HepG2 (cell line): ENCODE results near the gene SHISA9. TPM values are rescaled to one million over a fixed set of nuclear protein-coding genes. Genes with fewer than 3 reads are reported as not detected.

ENCODE experiments used
- ATAC-seq: fragments of 200-7000 bp; cut with Tn5 transposase; 3 replicates; pipeline ENCODE4 v1.9.1; 2020; ENCODE audit warnings: mild to moderate bottlenecking, moderate library complexity
- BruUV-seq: library from RNA; stranded (reverse); fragments of 400-500 nt; replicated peaks from 2 replicates; lab custom pipeline; 2021; lab: Mats Ljungman, UMichigan
- CTCF ChIA-PET: fragments of 300-600 bp; formaldehyde crosslinking; extraction: SDS; loops from one replicate; lab custom pipeline; 2021; ENCODE audit warnings: low total read pairs, inconsistent platforms, low intra/inter-chr PET ratio; lab: Yijun Ruan, JAX
- POLR2A ChIA-PET: fragments of 350-600 bp; sonication (Branson Sonifier 250); formaldehyde crosslinking; loops from one replicate; lab custom pipeline; 2020; ENCODE audit warnings: antibody characterized with exemption, inconsistent platforms; lab: Yijun Ruan, JAX
- DNase-seq: peaks from one replicate; pipeline ENCODE4 v3.0.0-alpha.2; 2015; ENCODE audit warnings: low spot score
- FAIRE-seq: peaks from 3 replicates; lab custom pipeline; 2011; peaks lifted over from hg19 to GRCh38; lab: Jason Lieb, UNC
- H2AFZ ChIP-seq: one replicate; pipeline ENCODE4 v1.6.1; 2011; ENCODE audit warnings: low read length, inconsistent platforms
- H3K27ac ChIP-seq: fragments of 300-600 bp; 3 replicates; pipeline ENCODE4 v1.8.0; 2011; ENCODE audit warnings: mixed run types, mild to moderate bottlenecking, mixed read lengths, low read length, inconsistent platforms; ENCODE audit not compliant: insufficient read depth; ENCODE audit errors: extremely low read length
- H3K27me3 ChIP-seq, 2 experiments: fragments of 200-600 bp in 1 of 2; 2 replicates in 1 of 2; 3 replicates in 1 of 2; pipeline versions ENCODE4 v1.6.0 to v1.8.0; 2011; ENCODE audit warnings: low read length in 2 of 2, mild to moderate bottlenecking in 2 of 2, moderate library complexity in 2 of 2, inconsistent platforms in 1 of 2; ENCODE audit not compliant: insufficient read depth in 2 of 2, control insufficient read depth in 1 of 2
- H3K36me3 ChIP-seq, 2 experiments: fragments of 200-600 bp in 1 of 2; replicated peaks in 1 of 2; 2 replicates in 1 of 2; 3 replicates in 1 of 2; pipeline versions ENCODE4 v1.5.1 to v1.8.0; 2011; ENCODE audit warnings: low read length in 2 of 2, inconsistent platforms in 1 of 2; ENCODE audit not compliant: insufficient read depth in 2 of 2, control insufficient read depth in 1 of 2
- H3K4me1 ChIP-seq: 2 replicates; pipeline ENCODE4 v1.5.1; 2012; ENCODE audit warnings: low read length, inconsistent platforms; ENCODE audit not compliant: insufficient read depth
- H3K4me2 ChIP-seq: 2 replicates; pipeline ENCODE4 v1.6.0; 2011; ENCODE audit warnings: low read depth, low read length, inconsistent platforms
- H3K4me3 ChIP-seq, 3 experiments: fragments of 200-600 bp in 1 of 3; sonication (generic), shearing (Covaris generic) in 1 of 3; replicated peaks in 1 of 3; 2 replicates each; pipeline ENCODE4 v1.5.1; 2011 to 2016; ENCODE audit warnings: low read length in 3 of 3, inconsistent platforms in 2 of 3, low read depth in 2 of 3, mild to moderate bottlenecking in 2 of 3, control low read depth in 1 of 3, mixed read lengths in 1 of 3; ENCODE audit not compliant: insufficient read depth in 1 of 3
- H3K79me2 ChIP-seq: one replicate; pipeline ENCODE4 v1.6.1; 2011; ENCODE audit warnings: low read length, inconsistent platforms; ENCODE audit not compliant: insufficient read depth
- H3K9ac ChIP-seq: 2 replicates; pipeline ENCODE4 v1.6.0; 2011; ENCODE audit warnings: mild to moderate bottlenecking, low read depth, low read length, inconsistent platforms; ENCODE audit not compliant: insufficient read depth
- H3K9me3 ChIP-seq: 2 replicates; pipeline ENCODE4 v1.5.1; 2012; ENCODE audit warnings: mild to moderate bottlenecking, low read length
- H4K20me1 ChIP-seq: 2 replicates; pipeline ENCODE4 v1.6.0; 2011; ENCODE audit warnings: inconsistent platforms, mild to moderate bottlenecking, low read length, moderate library complexity; ENCODE audit not compliant: insufficient read depth
- FOXO4 ChIP-seq: sonication (generic); formaldehyde crosslinking; conservative IDR thresholded peaks from 2 replicates; pipeline ENCODE4 v1.8.1; 2023; ENCODE audit warnings: missing genetic modification reagents
- ZBTB1 ChIP-seq: sonication (generic); formaldehyde crosslinking; IDR thresholded peaks from 2 replicates; pipeline ENCODE4 v1.4.0; 2020; ENCODE audit warnings: missing genetic modification reagents, borderline replicate concordance
- ZNF691 ChIP-seq: sonication (generic); formaldehyde crosslinking; IDR thresholded peaks from 2 replicates; pipeline ENCODE4 v1.4.0; 2020; ENCODE audit warnings: missing genetic modification reagents, low read depth, mild to moderate bottlenecking, borderline replicate concordance
- ZNF710 ChIP-seq: sonication (generic); formaldehyde crosslinking; IDR thresholded peaks from 2 replicates; pipeline ENCODE4 v1.5.0; 2020; ENCODE audit warnings: mild to moderate bottlenecking, missing genetic modification reagents, borderline replicate concordance
- WGBS: methylation state at CpG from one replicate; pipeline ENCODE4 v1.1.6; 2017; ENCODE audit warnings: low lambda C conversion rate; 5-methylcytosine and 5-hydroxymethylcytosine counted together
- in situ Hi-C: cut with HindIII; loops from 2 replicates; pipeline ENCODE4 v1.10.0; 2017; ENCODE audit warnings: low pct_unique_long_range_greater_than_20kb; ENCODE audit not compliant: extremely low pct_ligation_motif_present
- intact Hi-C: fragments of 100-400 bp; cut with micrococcal nuclease; formaldehyde crosslinking; loops from one replicate; pipeline ENCODE4 v1.10.0; 2022; ENCODE audit not compliant: unreplicated experiment
- polyA plus RNA-seq, 8 experiments: library from polyadenylated mRNA; depleted of rRNA in 3 of 8; stranded (reverse) in 7 of 8; unstranded in 1 of 8; fragments of >200 nt; fragmentation: Illumina TruSeq in 4 of 8; extraction: Trizol in 4 of 8; gene quantifications; 2 replicates each; pipeline versions ENCODE4 v1.2.1 to v1.2.3, GENCODE V29; 2011 to 2016; ENCODE audit warnings: low read depth in 4 of 8, missing spikeins in 1 of 8, mixed read lengths in 1 of 8; ENCODE audit not compliant: insufficient read depth in 1 of 8
- total RNA-seq, 5 experiments: library from RNA; depleted of rRNA; stranded (reverse); fragments of >200 nt; fragmentation: Illumina TruSeq; extraction: Trizol; gene quantifications; 2 replicates each; pipeline ENCODE4 v1.2.3, GENCODE V29; 2016; ENCODE audit warnings: low read depth in 1 of 5

The SHISA9 gene
- total and polyA plus RNA-seq, 2 of the 13 experiments (the other 11 are each of a cell fraction or from before 2014, with no cell fraction given) = 0.01 TPM; not detected in 1

- Histone ChIP-seq H3K9ac (no peak overlapping the region), H3K36me3 (no peaks in the 10 kb centered on the region), H3K4me2 (no peak overlapping the region), H3K27ac (no peak overlapping the region), H3K79me2 (no peaks in the 10 kb centered on the region), H3K4me3 (no peak overlapping the region), H3K27me3 (no peaks in the 10 kb centered on the region; a peak in 1 of 5 replicates), H4K20me1 (no peaks in the 10 kb centered on the region), H2AFZ (no peak overlapping the region), H3K4me1 (peaks cover 14% of the 10 kb centered on the region)
- ChIA-PET POLR2A (no interaction called here), CTCF (no interaction called here)
- intact Hi-C loops = no loop called here
- in situ Hi-C loops = no loop called here
- FAIRE-seq (no peak), ATAC-seq (no peak), DNase-seq (no peak)
- WGBS = 74% methylated on average over 17 of the region's 17 CpGs
- TF ChIP-seq ZNF710 (CRISPR knock-in tag) (0 out of 2 replicates have a peak, but pooled peaks have one; percentile 25), ZBTB1 (no peak), FOXO4 (CRISPR knock-in tag) (0 out of 2 replicates have a peak, but pooled peaks have one; percentile 37), ZNF691 (CRISPR knock-in tag) (no peak)
- TF ChIP-seq, all 625 proteins: peak for 2
- H3K9me3 ChIP-seq = no peaks in the 10 kb centered on the region
- no TSS peak for BruUV-seq
Measured at GRCh38 chr16:13234999-13235398, 333.6 kb downstream of the SHISA9 start.
